Type B pancreatic cell (in vitro differentiated cells): ENCODE measurements around the gene APOB. TPM values are rescaled to one million over a fixed set of nuclear protein-coding genes. Genes with fewer than 3 reads are reported as not detected.
A peak's percentile ranks its signal among the peaks of the same experiment; 100 is the strongest.

ENCODE experiments used
- DNase-seq: peaks from one replicate; pipeline ENCODE4 v3.0.0; 2021; ENCODE audit warnings: mixed read lengths; ENCODE audit not compliant: unreplicated experiment; ENCODE audit errors: extremely low spot score
- H3K27ac Mint-ChIP-seq: 2 replicates; pipeline ENCODE4 v1.8.0; 2021; ENCODE audit warnings: mild to moderate bottlenecking, mixed read lengths
- H3K27me3 Mint-ChIP-seq: 2 replicates; pipeline ENCODE4 v1.8.0; 2021; ENCODE audit warnings: mixed read lengths
- H3K36me3 Mint-ChIP-seq: 2 replicates; pipeline ENCODE4 v1.8.0; 2021; ENCODE audit warnings: mixed read lengths
- H3K4me1 Mint-ChIP-seq: one replicate; pipeline ENCODE4 v1.8.0; 2021; ENCODE audit warnings: mixed read lengths; ENCODE audit not compliant: unreplicated experiment
- H3K4me3 Mint-ChIP-seq: 2 replicates; pipeline ENCODE4 v1.8.0; 2021; ENCODE audit warnings: mild to moderate bottlenecking, mixed read lengths
- H3K9me3 Mint-ChIP-seq: 2 replicates; pipeline ENCODE4 v1.8.0; 2021; ENCODE audit warnings: mixed read lengths
- total RNA-seq: library from RNA; stranded (reverse); gene quantifications from 2 replicates; pipeline ENCODE4 v1.2.1, GENCODE V29; 2021; ENCODE audit warnings: low replicate concordance
- TF ChIP-seq, protein P1 (sequence below): fragments of 200-600 bp; sonication (generic); conservative IDR thresholded peaks from 2 replicates; pipeline ENCODE4 v1.5.0; 2021; ENCODE audit warnings: antibody characterized with exemption, mild to moderate bottlenecking

APOB gene
- total RNA-seq, 1 donor from 2014 or later, result 19.6 TPM

DNA sequence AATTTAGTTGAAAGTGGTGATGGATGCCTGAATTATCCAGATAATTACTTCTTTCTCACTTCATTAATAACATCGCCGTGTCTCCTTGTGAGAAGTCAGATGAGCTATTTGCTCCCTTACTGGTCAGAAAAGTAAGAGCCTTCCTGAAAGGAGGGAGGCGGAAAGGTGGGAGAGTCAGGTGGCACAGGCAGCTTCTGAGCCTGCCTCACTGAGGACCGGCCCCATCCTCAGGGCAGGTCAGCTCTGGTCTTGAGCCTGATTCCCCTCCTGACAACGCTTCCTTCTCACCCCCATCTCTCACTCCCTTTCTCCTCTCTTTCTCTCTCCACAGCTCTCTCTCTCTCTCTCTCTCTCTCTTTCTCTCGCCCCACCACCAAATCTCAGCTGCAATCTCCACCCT lies 10.1 kb upstream of the APOB start:
- TF ChIP-seq, protein P1, sequence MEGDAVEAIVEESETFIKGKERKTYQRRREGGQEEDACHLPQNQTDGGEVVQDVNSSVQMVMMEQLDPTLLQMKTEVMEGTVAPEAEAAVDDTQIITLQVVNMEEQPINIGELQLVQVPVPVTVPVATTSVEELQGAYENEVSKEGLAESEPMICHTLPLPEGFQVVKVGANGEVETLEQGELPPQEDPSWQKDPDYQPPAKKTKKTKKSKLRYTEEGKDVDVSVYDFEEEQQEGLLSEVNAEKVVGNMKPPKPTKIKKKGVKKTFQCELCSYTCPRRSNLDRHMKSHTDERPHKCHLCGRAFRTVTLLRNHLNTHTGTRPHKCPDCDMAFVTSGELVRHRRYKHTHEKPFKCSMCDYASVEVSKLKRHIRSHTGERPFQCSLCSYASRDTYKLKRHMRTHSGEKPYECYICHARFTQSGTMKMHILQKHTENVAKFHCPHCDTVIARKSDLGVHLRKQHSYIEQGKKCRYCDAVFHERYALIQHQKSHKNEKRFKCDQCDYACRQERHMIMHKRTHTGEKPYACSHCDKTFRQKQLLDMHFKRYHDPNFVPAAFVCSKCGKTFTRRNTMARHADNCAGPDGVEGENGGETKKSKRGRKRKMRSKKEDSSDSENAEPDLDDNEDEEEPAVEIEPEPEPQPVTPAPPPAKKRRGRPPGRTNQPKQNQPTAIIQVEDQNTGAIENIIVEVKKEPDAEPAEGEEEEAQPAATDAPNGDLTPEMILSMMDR, result no peak
- H3K4me3 Mint-ChIP-seq, result no peak overlapping the region
- H3K36me3 Mint-ChIP-seq, result no peaks in the 10 kb centered on the region
- H3K27ac Mint-ChIP-seq, result no peak overlapping the region
- peaks cover 12% of the 10 kb centered on the region for H3K27me3 Mint-ChIP-seq
- H3K9me3 Mint-ChIP-seq, result no peaks in the 10 kb centered on the region
- no peak for DNase-seq
- no peaks in the 10 kb centered on the region for H3K4me1 Mint-ChIP-seq

- Mint-ChIP-seq H3K4me3 (no peak overlapping the region), H3K9me3 (no peaks in the 10 kb centered on the region), H3K27me3 (peaks cover 16% of the 10 kb centered on the region), H3K27ac (no peak overlapping the region), H3K4me1 (no peaks in the 10 kb centered on the region), H3K36me3 (no peaks in the 10 kb centered on the region)
- TF ChIP-seq, protein P1, result no peak
- DNase-seq, result no peak
Observed at GRCh38 chr2:21052044-21052443, 8.2 kb upstream of the APOB start.

DNA sequence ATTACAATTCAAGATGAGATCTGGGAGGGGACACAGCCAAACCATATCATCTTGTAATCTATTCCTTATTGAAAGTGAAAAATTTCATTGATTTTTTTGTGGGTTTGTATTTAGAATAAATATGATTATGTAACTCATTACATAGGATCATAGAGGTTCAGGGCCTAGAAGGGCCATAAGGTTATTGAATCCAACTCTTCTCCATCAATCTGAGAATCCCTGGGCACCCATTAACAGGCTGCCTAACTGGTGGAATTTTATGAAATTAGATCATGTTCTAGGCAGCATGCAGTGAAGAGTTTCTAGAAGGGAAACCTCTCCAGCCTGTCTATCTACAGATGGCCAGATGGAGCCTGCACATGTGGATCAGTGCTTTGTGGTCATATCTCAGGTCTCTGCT lies 6.3 kb upstream of the APOB start:
- no peak overlapping the region for H3K4me3 Mint-ChIP-seq
- H3K27ac Mint-ChIP-seq, result no peak overlapping the region
- DNase-seq, result no peak
- H3K9me3 Mint-ChIP-seq, result no peaks in the 10 kb centered on the region
- H3K4me1 Mint-ChIP-seq, result no peaks in the 10 kb centered on the region
- H3K27me3 Mint-ChIP-seq, result peaks cover 29% of the 10 kb centered on the region
- no peaks in the 10 kb centered on the region for H3K36me3 Mint-ChIP-seq
- TF ChIP-seq, protein P1, result no peak

DNA sequence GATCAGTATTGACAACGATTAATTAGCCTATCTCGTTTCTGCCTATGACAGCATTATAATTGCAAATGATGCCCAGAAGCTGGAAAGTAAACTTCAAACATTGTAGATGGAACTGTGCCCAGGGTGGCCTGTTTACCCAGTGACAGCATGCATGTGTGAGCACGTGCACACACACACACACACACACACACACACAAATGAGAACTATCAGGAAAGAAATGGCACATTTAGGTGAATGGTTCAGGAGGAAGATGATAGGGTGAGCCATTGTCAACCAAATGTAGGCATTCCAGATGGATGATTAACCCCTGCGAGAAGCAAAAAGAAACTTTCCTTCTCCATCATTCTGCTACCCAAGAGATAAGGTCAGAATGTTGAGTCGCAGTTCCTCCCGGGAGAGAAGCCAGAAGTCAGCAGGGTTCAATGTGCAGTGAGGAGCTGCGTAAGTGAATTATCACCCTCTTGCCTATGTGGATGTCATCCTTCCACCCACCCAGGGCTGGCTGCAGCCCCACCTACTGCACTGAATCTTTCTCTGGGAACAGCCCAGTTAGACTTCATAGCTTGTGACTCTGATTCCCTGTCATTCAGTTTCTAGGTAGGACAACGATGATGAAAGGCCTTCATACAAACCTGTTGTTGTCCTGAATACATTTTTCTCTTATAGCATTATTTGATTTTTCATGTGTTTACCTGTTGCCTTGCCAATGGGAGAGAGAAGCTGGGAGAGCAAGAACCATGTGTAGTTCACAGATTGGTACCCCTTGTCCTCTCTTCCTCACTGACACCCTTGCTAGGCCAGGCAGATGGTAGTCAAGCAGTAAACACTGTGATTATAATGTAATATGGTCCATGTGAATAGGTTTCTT lies 3.5 kb upstream of the APOB start:
- H3K27me3 Mint-ChIP-seq, result peaks cover 41% of the 10 kb centered on the region

DNA sequence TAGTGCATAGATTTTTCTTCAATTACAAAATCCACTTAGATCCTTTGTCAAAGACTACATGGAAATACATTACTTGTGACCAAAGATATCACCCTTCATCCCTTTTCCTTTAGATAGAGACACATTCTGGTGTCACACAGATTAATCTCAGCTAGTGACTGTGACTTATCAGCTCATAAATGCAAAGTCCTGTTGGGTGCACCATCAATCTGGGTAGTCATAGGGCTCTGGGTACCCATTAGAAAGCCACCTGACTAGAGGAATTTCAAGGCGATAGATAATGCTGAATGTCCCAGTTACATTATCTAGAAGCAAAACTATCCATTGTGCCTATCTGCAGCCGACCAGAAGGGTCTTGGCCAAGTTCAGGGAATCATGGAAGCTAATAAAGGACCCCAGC lies 2.6 kb upstream of the APOB start:
- H3K4me1 Mint-ChIP-seq, result peaks cover 5% of the 10 kb centered on the region
- no peak for DNase-seq
- peaks cover 46% of the 10 kb centered on the region for H3K27me3 Mint-ChIP-seq
- no peaks in the 10 kb centered on the region for H3K36me3 Mint-ChIP-seq
- no peaks in the 10 kb centered on the region for H3K9me3 Mint-ChIP-seq
- no peak overlapping the region for H3K27ac Mint-ChIP-seq
- TF ChIP-seq, protein P1, result no peak
- no peak overlapping the region for H3K4me3 Mint-ChIP-seq

More for the DNA sequence above, 3.5 kb upstream of the APOB start:
- DNase-seq, result no peak
- no peaks in the 10 kb centered on the region for H3K36me3 Mint-ChIP-seq
- peaks cover 5% of the 10 kb centered on the region for H3K4me1 Mint-ChIP-seq
- no peaks in the 10 kb centered on the region for H3K9me3 Mint-ChIP-seq
- TF ChIP-seq, protein P1, result no peak
- H3K4me3 Mint-ChIP-seq, result no peak overlapping the region
- H3K27ac Mint-ChIP-seq, result peak overlapping the region; percentile 1
